ENCODE measurements around the gene BRME1. TPM values are rescaled to one million over a fixed set of nuclear protein-coding genes. Genes with fewer than 3 reads are reported as not detected.

The BRME1 gene
- total RNA-seq, 1 donor from 2014 or later = 3.4 TPM

GRCh38 chr19:13918726-13919411 lies 13.0 kb upstream of the BRME1 start:
- TF ChIP-seq CTCF (IDR thresholded peaks at IDR 0.05; ENCODE audit: unreplicated experiment) = no peak
- no peak overlapping the region for H3K27ac Mint-ChIP-seq (ENCODE audit: unreplicated experiment)
- H3K36me3 Mint-ChIP-seq (ENCODE audit: low read depth, unreplicated experiment) = peaks cover 30% of the 10 kb centered on the region
- H3K4me3 Mint-ChIP-seq (ENCODE audit: unreplicated experiment) = no peak overlapping the region
- H3K27me3 Mint-ChIP-seq (ENCODE audit: unreplicated experiment) = peaks cover 2% of the 10 kb centered on the region
- no peaks in the 10 kb centered on the region for H3K4me1 Mint-ChIP-seq (ENCODE audit: unreplicated experiment)
- no peak for DNase-seq (ENCODE audit: low spot score)
- no peaks in the 10 kb centered on the region for H3K9me3 Mint-ChIP-seq (ENCODE audit: unreplicated experiment)

- Mint-ChIP-seq H3K36me3 (ENCODE audit: low read depth, unreplicated experiment) (peaks cover 34% of the 10 kb centered on the region), H3K27me3 (ENCODE audit: unreplicated experiment) (peaks cover 2% of the 10 kb centered on the region), H3K4me3 (ENCODE audit: unreplicated experiment) (no peak overlapping the region), H3K4me1 (ENCODE audit: unreplicated experiment) (no peaks in the 10 kb centered on the region), H3K9me3 (ENCODE audit: unreplicated experiment) (no peaks in the 10 kb centered on the region), H3K27ac (ENCODE audit: unreplicated experiment) (no peak overlapping the region)
- no peak for DNase-seq (ENCODE audit: low spot score)
- TF ChIP-seq CTCF (IDR thresholded peaks at IDR 0.05; ENCODE audit: unreplicated experiment) = no peak
Measured at GRCh38 chr19:13917888-13918406, 12.0 kb upstream of the BRME1 start.

GRCh38 chr19:13914777-13915176 lies 8.9 kb upstream of the BRME1 start:
- TF ChIP-seq CTCF (IDR thresholded peaks at IDR 0.05; ENCODE audit: unreplicated experiment) = no peak
- H3K4me3 Mint-ChIP-seq (ENCODE audit: unreplicated experiment) = no peak overlapping the region
- peaks cover 9% of the 10 kb centered on the region for H3K36me3 Mint-ChIP-seq (ENCODE audit: low read depth, unreplicated experiment)
- no peaks in the 10 kb centered on the region for H3K4me1 Mint-ChIP-seq (ENCODE audit: unreplicated experiment)
- H3K27ac Mint-ChIP-seq (ENCODE audit: unreplicated experiment) = no peak overlapping the region
- H3K27me3 Mint-ChIP-seq (ENCODE audit: unreplicated experiment) = peaks cover 2% of the 10 kb centered on the region
- DNase-seq (ENCODE audit: low spot score) = no peak
- H3K9me3 Mint-ChIP-seq (ENCODE audit: unreplicated experiment) = no peaks in the 10 kb centered on the region

- no peak overlapping the region for H3K27ac Mint-ChIP-seq (ENCODE audit: unreplicated experiment)
- no peak overlapping the region for H3K4me3 Mint-ChIP-seq (ENCODE audit: unreplicated experiment)
- peaks cover 11% of the 10 kb centered on the region for H3K36me3 Mint-ChIP-seq (ENCODE audit: low read depth, unreplicated experiment)
- no peak for DNase-seq (ENCODE audit: low spot score)
- no peak for TF ChIP-seq CTCF (IDR thresholded peaks at IDR 0.05; ENCODE audit: unreplicated experiment)
- peaks cover 2% of the 10 kb centered on the region for H3K27me3 Mint-ChIP-seq (ENCODE audit: unreplicated experiment)
- H3K4me1 Mint-ChIP-seq (ENCODE audit: unreplicated experiment) = no peaks in the 10 kb centered on the region
- H3K9me3 Mint-ChIP-seq (ENCODE audit: unreplicated experiment) = no peaks in the 10 kb centered on the region
Measured at GRCh38 chr19:13913352-13913751, 7.4 kb upstream of the BRME1 start.

DNA sequence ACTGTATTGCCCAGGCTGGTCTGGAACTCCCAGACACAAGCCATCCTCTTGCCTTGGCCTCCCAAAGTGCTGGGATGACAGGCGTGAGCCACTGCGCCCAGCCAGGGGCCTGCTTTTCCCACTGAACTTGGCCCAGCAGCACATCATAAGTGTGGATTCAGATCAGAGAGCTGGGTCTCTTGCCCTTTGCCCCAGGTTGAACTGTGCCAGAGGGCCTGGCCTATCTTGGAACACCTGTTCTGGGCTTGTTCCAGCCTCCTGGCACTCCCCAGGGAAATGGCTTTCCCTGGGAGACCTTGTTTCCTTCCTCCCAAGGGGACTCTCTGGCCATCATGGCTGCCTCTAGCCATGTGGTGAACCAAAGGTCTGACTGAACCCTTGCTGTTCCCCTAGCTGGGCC lies 3.5 kb upstream of the BRME1 start:
- no peak overlapping the region for H3K27ac Mint-ChIP-seq (ENCODE audit: unreplicated experiment)
- H3K36me3 Mint-ChIP-seq (ENCODE audit: low read depth, unreplicated experiment) = peaks cover 8% of the 10 kb centered on the region
- no peak for DNase-seq (ENCODE audit: low spot score)
- no peak for TF ChIP-seq CTCF (IDR thresholded peaks at IDR 0.05; ENCODE audit: unreplicated experiment)
- H3K27me3 Mint-ChIP-seq (ENCODE audit: unreplicated experiment) = peaks cover 8% of the 10 kb centered on the region
- no peak overlapping the region for H3K4me3 Mint-ChIP-seq (ENCODE audit: unreplicated experiment)
- H3K9me3 Mint-ChIP-seq (ENCODE audit: unreplicated experiment) = no peaks in the 10 kb centered on the region
- H3K4me1 Mint-ChIP-seq (ENCODE audit: unreplicated experiment) = no peaks in the 10 kb centered on the region

Measured in endothelial cell (in vitro differentiated cells).